Natural killer cell (primary cell): ENCODE measurements around the gene FZD8. TPM values are rescaled to one million over a fixed set of nuclear protein-coding genes. Genes with fewer than 3 reads are reported as not detected.
A peak's percentile ranks its signal among the peaks of the same experiment; 100 is the strongest.
"Not testable (repeated sequence)": the region's sequence is repeated elsewhere in the genome, so short reads cannot be mapped to it uniquely, and the experiment has no call there.

Experiments
- ATAC-seq, 3 donors: fragments of 150-1000 bp in 2 of 3; fragments of 200-7000 bp in 1 of 3; cut with Tn5 transposase; 1 replicate in 1 of 3; 2 replicates in 2 of 3; pipeline ENCODE4 v1.10.0; 2021; ENCODE audit warnings: mild to moderate bottlenecking in 2 of 3, moderate library complexity in 2 of 3
- DNase-seq, 2 donors: peaks; one replicate each; pipeline versions ENCODE4 v3.0.0 to v3.0.0-alpha.2; 2013 to 2021; ENCODE audit warnings: mixed read lengths in 1 of 2
- H3K27ac ChIP-seq: one replicate; pipeline ENCODE4 v1.5.1; 2013; ENCODE audit warnings: mild to moderate bottlenecking, low read length
- H3K27me3 ChIP-seq: one replicate; pipeline ENCODE4 v1.6.1; 2013; ENCODE audit warnings: low read length; ENCODE audit not compliant: control insufficient read depth, insufficient read depth
- H3K36me3 ChIP-seq: one replicate; pipeline ENCODE4 v1.6.1; 2013; ENCODE audit warnings: low read length; ENCODE audit not compliant: control insufficient read depth, insufficient read depth
- H3K4me1 ChIP-seq: one replicate; pipeline ENCODE4 v1.6.1; 2013; ENCODE audit warnings: low read length; ENCODE audit not compliant: control insufficient read depth, insufficient read depth
- H3K4me3 ChIP-seq: one replicate; pipeline ENCODE4 v1.5.1; 2013; ENCODE audit warnings: low read length
- H3K9me3 ChIP-seq: one replicate; pipeline ENCODE4 v1.6.1; 2013; ENCODE audit warnings: low read length; ENCODE audit not compliant: control insufficient read depth, insufficient read depth
- H3K27ac Mint-ChIP-seq, 2 donors: one replicate each; pipeline ENCODE4 v1.8.0; 2022; ENCODE audit warnings: mild to moderate bottlenecking in 2 of 2, mixed read lengths in 2 of 2, moderate library complexity in 1 of 2
- H3K27me3 Mint-ChIP-seq, 2 donors: one replicate each; pipeline ENCODE4 v1.8.0; 2022; ENCODE audit warnings: low read depth in 2 of 2, mixed read lengths in 2 of 2
- H3K36me3 Mint-ChIP-seq: one replicate; pipeline ENCODE4 v1.8.0; 2022; ENCODE audit warnings: mixed read lengths
- H3K4me1 Mint-ChIP-seq, 2 donors: one replicate each; pipeline ENCODE4 v1.8.0; 2022; ENCODE audit warnings: mixed read lengths in 2 of 2
- H3K4me3 Mint-ChIP-seq: one replicate; pipeline ENCODE4 v1.8.0; 2022; ENCODE audit warnings: mild to moderate bottlenecking, moderate library complexity, mixed read lengths
- H3K9me3 Mint-ChIP-seq, 2 donors: one replicate each; pipeline ENCODE4 v1.8.0; 2022; ENCODE audit warnings: mixed read lengths in 2 of 2
- WGBS: methylation state at CpG from one replicate; pipeline ENCODE4 v1.1.7; 2013; ENCODE audit warnings: missing lambda C conversion rate; ENCODE audit not compliant: insufficient coverage; 5-methylcytosine and 5-hydroxymethylcytosine counted together
- intact Hi-C: fragments of 100-400 bp; cut with micrococcal nuclease; formaldehyde crosslinking; loops from one replicate; pipeline ENCODE4 v1.14.2; 2022
- total RNA-seq, 4 donors: library from RNA; stranded (reverse); fragments of 120-200 nt in 1 of 4; gene quantifications; one replicate each; pipeline versions ENCODE4 v1.2.3 to v1.2.4, GENCODE V29; 2013 to 2022
- TF ChIP-seq, protein P1 (sequence below): fragments of 200-600 bp; IDR thresholded peaks from one replicate; pipeline ENCODE4 v1.8.0; 2022; ENCODE audit warnings: antibody characterized with exemption

The FZD8 gene, protein sequence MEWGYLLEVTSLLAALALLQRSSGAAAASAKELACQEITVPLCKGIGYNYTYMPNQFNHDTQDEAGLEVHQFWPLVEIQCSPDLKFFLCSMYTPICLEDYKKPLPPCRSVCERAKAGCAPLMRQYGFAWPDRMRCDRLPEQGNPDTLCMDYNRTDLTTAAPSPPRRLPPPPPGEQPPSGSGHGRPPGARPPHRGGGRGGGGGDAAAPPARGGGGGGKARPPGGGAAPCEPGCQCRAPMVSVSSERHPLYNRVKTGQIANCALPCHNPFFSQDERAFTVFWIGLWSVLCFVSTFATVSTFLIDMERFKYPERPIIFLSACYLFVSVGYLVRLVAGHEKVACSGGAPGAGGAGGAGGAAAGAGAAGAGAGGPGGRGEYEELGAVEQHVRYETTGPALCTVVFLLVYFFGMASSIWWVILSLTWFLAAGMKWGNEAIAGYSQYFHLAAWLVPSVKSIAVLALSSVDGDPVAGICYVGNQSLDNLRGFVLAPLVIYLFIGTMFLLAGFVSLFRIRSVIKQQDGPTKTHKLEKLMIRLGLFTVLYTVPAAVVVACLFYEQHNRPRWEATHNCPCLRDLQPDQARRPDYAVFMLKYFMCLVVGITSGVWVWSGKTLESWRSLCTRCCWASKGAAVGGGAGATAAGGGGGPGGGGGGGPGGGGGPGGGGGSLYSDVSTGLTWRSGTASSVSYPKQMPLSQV
- 1 to 10 TPM in 2 of 3 donors, under 1 TPM in 1; 0.85 to 1.4 (median 1.4) TPM for total RNA-seq
- total RNA-seq (2013): 0.92 TPM

DNA sequence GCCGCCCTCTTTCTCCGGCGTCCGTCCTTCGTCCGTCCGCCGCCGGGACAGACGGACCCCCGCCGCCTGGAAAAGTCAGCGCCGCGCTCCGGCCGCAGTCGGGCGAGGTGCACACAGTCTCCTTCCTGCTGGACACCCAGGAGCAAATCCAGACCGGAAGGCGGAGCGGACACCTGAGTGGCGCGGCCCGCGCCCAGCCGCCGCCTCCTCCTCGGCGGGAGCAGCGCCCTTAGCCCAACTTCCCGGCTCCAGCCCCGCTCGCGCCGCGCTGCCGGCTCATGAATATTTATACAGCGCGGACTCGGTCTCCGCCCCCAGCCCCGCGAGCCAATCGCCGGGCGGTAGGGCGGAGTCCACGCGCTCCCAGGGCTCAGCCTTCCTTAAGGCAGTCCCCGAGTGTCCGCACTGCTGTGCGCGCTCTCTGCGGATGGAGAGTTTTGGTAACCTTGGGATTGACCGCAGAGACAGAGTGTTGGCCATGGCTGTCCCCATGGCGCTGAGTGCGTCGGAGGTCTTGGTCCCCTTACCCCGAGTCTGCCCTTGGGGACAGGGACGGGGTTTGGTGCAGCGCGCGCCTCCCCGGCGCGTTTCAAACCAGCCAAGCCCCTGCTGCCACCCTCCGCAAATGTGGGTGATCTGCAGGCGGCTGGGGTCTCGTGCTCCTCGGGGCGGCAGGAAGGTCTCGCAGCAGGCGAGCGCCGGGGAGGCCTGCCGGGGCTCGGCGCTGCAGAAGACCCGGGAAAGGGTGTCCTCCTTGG lies at the start of gene FZD8:
Gene FZD8 (minus strand): TSS at position 262 of the 758 bp plus-strand sequence. CDS start 867 bp downstream, outside the sequence.
- intact Hi-C loops: loop anchor here (10.0 kb wide), 1 partner anchor 517 kb away; the partner anchor contains the start of gene CREM
- Mint-ChIP-seq H3K27ac (peak within 1 kb of the TSS in 1 of 2 donors; percentile 68), H3K36me3 (no peaks in the 10 kb centered on the region), H3K27me3 (peaks cover 25% of the 10 kb centered on the region in 2 donors), H3K4me1 (peaks cover 26 to 33% of the 10 kb centered on the region in 2 donors), H3K4me3 (peak within 1 kb of the TSS; percentile 87), H3K9me3 (no peaks in the 10 kb centered on the region)
- TF ChIP-seq, protein P1, sequence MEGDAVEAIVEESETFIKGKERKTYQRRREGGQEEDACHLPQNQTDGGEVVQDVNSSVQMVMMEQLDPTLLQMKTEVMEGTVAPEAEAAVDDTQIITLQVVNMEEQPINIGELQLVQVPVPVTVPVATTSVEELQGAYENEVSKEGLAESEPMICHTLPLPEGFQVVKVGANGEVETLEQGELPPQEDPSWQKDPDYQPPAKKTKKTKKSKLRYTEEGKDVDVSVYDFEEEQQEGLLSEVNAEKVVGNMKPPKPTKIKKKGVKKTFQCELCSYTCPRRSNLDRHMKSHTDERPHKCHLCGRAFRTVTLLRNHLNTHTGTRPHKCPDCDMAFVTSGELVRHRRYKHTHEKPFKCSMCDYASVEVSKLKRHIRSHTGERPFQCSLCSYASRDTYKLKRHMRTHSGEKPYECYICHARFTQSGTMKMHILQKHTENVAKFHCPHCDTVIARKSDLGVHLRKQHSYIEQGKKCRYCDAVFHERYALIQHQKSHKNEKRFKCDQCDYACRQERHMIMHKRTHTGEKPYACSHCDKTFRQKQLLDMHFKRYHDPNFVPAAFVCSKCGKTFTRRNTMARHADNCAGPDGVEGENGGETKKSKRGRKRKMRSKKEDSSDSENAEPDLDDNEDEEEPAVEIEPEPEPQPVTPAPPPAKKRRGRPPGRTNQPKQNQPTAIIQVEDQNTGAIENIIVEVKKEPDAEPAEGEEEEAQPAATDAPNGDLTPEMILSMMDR: no peak
- ATAC-seq (peak; percentile 86 to 88 (median 86)), DNase-seq (peak; percentile 64 to 81)
- Histone ChIP-seq H3K36me3 (no peaks in the 10 kb centered on the region), H3K27ac (no peak within 1 kb of the TSS), H3K4me1 (peaks cover 35% of the 10 kb centered on the region), H3K9me3 (no peaks in the 10 kb centered on the region), H3K4me3 (peak within 1 kb of the TSS; percentile 34), H3K27me3 (peaks cover 8% of the 10 kb centered on the region)
- under 1% methylated on average over 80 of the region's 80 CpGs for WGBS

DNA sequence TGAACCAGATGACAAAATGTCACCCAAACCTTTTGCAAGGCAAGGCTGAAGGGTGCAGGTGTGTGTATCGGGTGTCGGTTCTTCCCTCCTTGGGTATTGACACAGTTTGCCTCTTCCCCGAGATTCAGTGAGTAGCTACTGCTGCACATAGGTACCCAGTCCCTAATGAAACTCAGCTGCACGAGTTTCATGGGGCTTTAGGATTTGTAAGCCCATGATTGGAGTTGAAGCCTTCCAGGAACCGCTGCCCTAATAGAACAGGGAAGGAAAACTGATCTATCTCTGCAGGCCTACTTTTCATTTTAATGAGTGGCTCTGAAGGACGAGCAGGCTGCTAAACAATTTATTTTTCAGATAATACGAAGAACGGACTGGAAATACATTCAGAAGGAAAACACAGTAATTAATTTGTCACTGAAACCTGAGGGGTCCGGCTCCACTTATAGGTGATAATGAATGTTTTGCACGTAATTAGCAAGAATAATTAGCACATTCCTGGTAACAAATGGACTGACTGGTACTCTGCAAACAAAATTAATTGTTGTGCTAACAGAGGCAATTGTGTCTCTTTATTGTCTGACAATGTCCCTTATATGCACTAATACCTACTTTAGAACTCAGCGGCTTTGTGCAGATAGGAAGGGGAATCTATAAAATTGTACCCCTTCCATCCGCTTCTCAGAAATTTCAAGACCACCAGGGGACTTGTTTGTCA lies 49.6 kb upstream of the FZD8 start:
- H3K36me3 Mint-ChIP-seq: no peaks in the 10 kb centered on the region

DNA sequence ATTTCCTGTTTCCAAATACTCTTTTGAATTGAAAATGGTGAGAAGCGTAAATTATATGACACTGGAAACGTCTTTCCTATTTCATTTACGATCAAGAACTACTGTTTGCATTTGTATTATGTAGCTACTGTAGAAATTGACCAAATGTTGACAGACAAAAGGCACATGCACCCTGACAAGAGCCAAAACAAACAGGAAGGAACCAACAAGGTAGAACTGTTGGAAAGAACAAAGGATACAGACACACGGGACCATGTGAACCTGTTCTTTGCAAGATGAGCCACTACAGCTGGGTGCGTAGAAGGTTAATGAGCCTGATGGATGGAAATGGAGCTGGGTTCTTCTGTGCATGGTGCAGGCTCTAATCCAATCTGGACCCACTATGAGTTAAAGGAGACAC lies 48.4 kb upstream of the FZD8 start:
- Histone ChIP-seq H3K27me3 (no peaks in the 10 kb centered on the region), H3K4me3 (no peak overlapping the region), H3K27ac (no peak overlapping the region), H3K36me3 (no peaks in the 10 kb centered on the region), H3K4me1 (no peaks in the 10 kb centered on the region), H3K9me3 (no peaks in the 10 kb centered on the region)
- H3K9me3 Mint-ChIP-seq: peaks cover 0 to 2% of the 10 kb centered on the region in 2 donors
- no peak overlapping the region for H3K4me3 Mint-ChIP-seq
- no peaks in the 10 kb centered on the region for H3K36me3 Mint-ChIP-seq
- TF ChIP-seq, protein P1: no peak
- no peaks in the 10 kb centered on the region for H3K4me1 Mint-ChIP-seq
- peaks cover 0 to 2% of the 10 kb centered on the region in 2 donors for H3K27me3 Mint-ChIP-seq
- no peak for ATAC-seq
- 41% methylated on average over 5 of the region's 5 CpGs for WGBS
- H3K27ac Mint-ChIP-seq: no peak overlapping the region
- DNase-seq: no peak
- intact Hi-C loops: no loop called here

More for the DNA sequence above, 49.6 kb upstream of the FZD8 start:
- Histone ChIP-seq H3K9me3 (no peaks in the 10 kb centered on the region), H3K27ac (no peak overlapping the region), H3K27me3 (no peaks in the 10 kb centered on the region), H3K36me3 (no peaks in the 10 kb centered on the region), H3K4me3 (no peak overlapping the region), H3K4me1 (no peaks in the 10 kb centered on the region)
- 89% methylated on average over 10 of the region's 12 CpGs for WGBS
- peaks cover 0 to 2% of the 10 kb centered on the region in 2 donors for H3K27me3 Mint-ChIP-seq
- no peaks in the 10 kb centered on the region for H3K4me1 Mint-ChIP-seq
- peaks cover 0 to 2% of the 10 kb centered on the region in 2 donors for H3K9me3 Mint-ChIP-seq
- H3K27ac Mint-ChIP-seq: no peak overlapping the region
- no peak for DNase-seq
- intact Hi-C loops: no loop called here
- no peak overlapping the region for H3K4me3 Mint-ChIP-seq
- no peak for ATAC-seq
- TF ChIP-seq, protein P1: no peak

DNA sequence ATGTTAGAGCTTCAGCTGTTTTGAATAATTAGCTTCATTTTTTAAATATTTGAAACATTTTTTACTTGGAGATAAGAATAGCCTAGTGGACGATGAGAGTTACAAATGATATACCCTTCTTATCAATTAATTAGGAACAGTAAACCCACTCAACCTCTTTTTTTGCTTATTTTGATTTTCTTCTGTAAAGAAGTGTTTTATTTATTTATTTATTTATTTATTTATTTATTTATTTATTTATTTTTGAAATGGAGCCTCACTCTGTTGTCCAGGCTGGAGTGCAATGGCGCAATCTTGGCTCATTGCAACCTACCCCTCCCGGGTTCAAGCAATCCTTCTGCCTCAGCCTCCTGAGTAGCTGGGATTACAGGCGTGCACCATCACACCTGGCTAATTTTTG lies 43.8 kb upstream of the FZD8 start:
- H3K4me1 ChIP-seq, H3K36me3 ChIP-seq, H3K27me3 ChIP-seq, ATAC-seq, H3K9me3 ChIP-seq, H3K27ac ChIP-seq, H3K4me3 Mint-ChIP-seq, H3K27ac Mint-ChIP-seq, H3K27me3 Mint-ChIP-seq, intact Hi-C loops, H3K4me1 Mint-ChIP-seq, DNase-seq, H3K4me3 ChIP-seq, H3K36me3 Mint-ChIP-seq: not testable (repeated sequence)
- H3K9me3 Mint-ChIP-seq: peaks cover 3 to 12% of the 10 kb centered on the region in 2 donors
- 92% methylated on average over 3 of the region's 4 CpGs for WGBS
